Measurements from ENCODE around the gene ABCD3.
"Not testable (repeated sequence)": the region's sequence is repeated elsewhere in the genome, so short reads cannot be mapped to it uniquely, and the experiment has no call there.

The ABCD3 gene

GRCh38 chr1:94552071-94552586 lies 133.9 kb downstream of the ABCD3 start:
- DNase-seq, result no peak

- no peak for DNase-seq
Observed at GRCh38 chr1:94553323-94553730, 135.1 kb downstream of the ABCD3 start.

- DNase-seq, result no peak
Observed at GRCh38 chr1:94553931-94554330, 135.7 kb downstream of the ABCD3 start.

- DNase-seq, result no peak
Observed at GRCh38 chr1:94554580-94554979, 136.4 kb downstream of the ABCD3 start.

GRCh38 chr1:94555091-94555490 lies 136.9 kb downstream of the ABCD3 start:
- DNase-seq, result no peak

GRCh38 chr1:94559921-94560320 lies 141.7 kb downstream of the ABCD3 start:
- no peak for DNase-seq

- no peak for DNase-seq
Observed at GRCh38 chr1:94560333-94560732, 142.1 kb downstream of the ABCD3 start.

GRCh38 chr1:94562519-94563260 lies 144.5 kb downstream of the ABCD3 start:
- DNase-seq, result no peak

GRCh38 chr1:94565901-94566300 lies 147.7 kb downstream of the ABCD3 start:
- DNase-seq, result no peak

- DNase-seq, result not testable (repeated sequence)
Observed at GRCh38 chr1:94566436-94566835, 148.2 kb downstream of the ABCD3 start.

GRCh38 chr1:94567975-94568607 lies 149.9 kb downstream of the ABCD3 start:
- DNase-seq, result not testable (repeated sequence)

All from NCI-H1092 treated with DMSO at 0.1 percent for 48 hours (cell line).